HepG2 (cell line): Measurements from ENCODE around the gene PLCD4. TPM values are rescaled to one million over a fixed set of nuclear protein-coding genes. Genes with fewer than 3 reads are reported as not detected.

Experiments used
- FOXM1 ChIP-seq: sonication (generic); formaldehyde crosslinking; IDR thresholded peaks from 2 replicates; pipeline ENCODE4 v1.5.0; 2020; ENCODE audit warnings: missing genetic modification reagents
- HNRNPL ChIP-seq: fragments of 200-400 bp; formaldehyde crosslinking; IDR thresholded peaks from 2 replicates; pipeline ENCODE4 v1.6.1; 2017; ENCODE audit warnings: mild to moderate bottlenecking, low read depth, low read length
- HNRNPLL ChIP-seq: fragments of 200-400 bp; formaldehyde crosslinking; IDR thresholded peaks from 2 replicates; pipeline ENCODE4 v1.6.1; 2017; ENCODE audit warnings: mild to moderate bottlenecking, low read depth, low read length; ENCODE audit not compliant: poor library complexity, severe bottlenecking
- MEIS2 ChIP-seq: sonication (generic); formaldehyde crosslinking; IDR thresholded peaks from 2 replicates; pipeline ENCODE4 v1.9.0; 2021; ENCODE audit warnings: mild to moderate bottlenecking, missing genetic modification reagents
- MXD4 ChIP-seq: IDR thresholded peaks from 2 replicates; pipeline ENCODE4 v1.6.1; 2016; ENCODE audit warnings: mild to moderate bottlenecking, missing biosample characterization, missing genetic modification reagents
- NFE2L2 ChIP-seq: fragments of 150-350 bp; IDR thresholded peaks from 2 replicates; pipeline ENCODE4 v1.6.1; 2014; ENCODE audit warnings: low read length
- NFIC ChIP-seq: IDR thresholded peaks from 2 replicates; pipeline ENCODE4 v1.6.1; 2012; ENCODE audit warnings: mild to moderate bottlenecking, low read length, inconsistent platforms
- THAP11 ChIP-seq: IDR thresholded peaks from 2 replicates; pipeline ENCODE4 v1.6.1; 2016; ENCODE audit warnings: missing biosample characterization, missing genetic modification reagents
- ZNF530 ChIP-seq: sonication (generic); formaldehyde crosslinking; IDR thresholded peaks from 2 replicates; pipeline ENCODE4 v1.5.0; 2020; ENCODE audit warnings: low read depth, mild to moderate bottlenecking, missing genetic modification reagents
- ZNF674 ChIP-seq: sonication (generic); formaldehyde crosslinking; IDR thresholded peaks from 2 replicates; pipeline ENCODE4 v1.5.0; 2020; ENCODE audit warnings: low read depth, mild to moderate bottlenecking, missing genetic modification reagents
- ZNF790 ChIP-seq: sonication (generic); formaldehyde crosslinking; IDR thresholded peaks from 2 replicates; pipeline ENCODE4 v1.8.0; 2022; ENCODE audit warnings: missing genetic modification reagents, mild to moderate bottlenecking, borderline replicate concordance
- ZNF850 ChIP-seq: sonication (generic); formaldehyde crosslinking; conservative IDR thresholded peaks from 2 replicates; pipeline ENCODE4 v1.9.0; 2021; ENCODE audit warnings: mild to moderate bottlenecking, missing genetic modification reagents
- ZSCAN30 ChIP-seq: sonication (generic); formaldehyde crosslinking; IDR thresholded peaks from 2 replicates; pipeline ENCODE4 v1.5.0; 2020; ENCODE audit warnings: mild to moderate bottlenecking, missing genetic modification reagents
- polyA plus RNA-seq, 8 experiments: library from polyadenylated mRNA; depleted of rRNA in 3 of 8; stranded (reverse) in 7 of 8; unstranded in 1 of 8; fragments of >200 nt; fragmentation: Illumina TruSeq in 4 of 8; extraction: Trizol in 4 of 8; gene quantifications; 2 replicates each; pipeline versions ENCODE4 v1.2.1 to v1.2.3, GENCODE V29; 2011 to 2016; ENCODE audit warnings: low read depth in 4 of 8, missing spikeins in 1 of 8, mixed read lengths in 1 of 8; ENCODE audit not compliant: insufficient read depth in 1 of 8
- total RNA-seq, 5 experiments: library from RNA; depleted of rRNA; stranded (reverse); fragments of >200 nt; fragmentation: Illumina TruSeq; extraction: Trizol; gene quantifications; 2 replicates each; pipeline ENCODE4 v1.2.3, GENCODE V29; 2016; ENCODE audit warnings: low read depth in 1 of 5
- TF ChIP-seq, protein P1 (sequence below): sonication (generic); formaldehyde crosslinking; IDR thresholded peaks from 2 replicates; pipeline ENCODE4 v1.4.0; 2020; ENCODE audit warnings: missing genetic modification reagents
- TF ChIP-seq, protein P2 (sequence below): sonication (generic); formaldehyde crosslinking; IDR thresholded peaks from 2 replicates; pipeline ENCODE4 v1.5.0; 2020; ENCODE audit warnings: mild to moderate bottlenecking, missing genetic modification reagents
- TF ChIP-seq, protein P3 (sequence below): sonication (generic); formaldehyde crosslinking; IDR thresholded peaks from 2 replicates; pipeline ENCODE4 v1.4.0; 2020; ENCODE audit warnings: missing genetic modification reagents
- TF ChIP-seq, protein P4 (sequence below), 2 experiments: sonication (generic) in 1 of 2; formaldehyde crosslinking in 1 of 2; IDR thresholded peaks; 2 replicates each; pipeline versions ENCODE4 v1.5.1 to v1.6.1; 2011 to 2020; ENCODE audit warnings: borderline replicate concordance in 1 of 2, low read depth in 1 of 2, low read length in 1 of 2, mild to moderate bottlenecking in 1 of 2, missing genetic modification reagents in 1 of 2, moderate library complexity in 1 of 2
- TF ChIP-seq, protein P5 (sequence below): sonication (generic); formaldehyde crosslinking; IDR thresholded peaks from 2 replicates; pipeline ENCODE4 v1.4.0; 2020; ENCODE audit warnings: missing genetic modification reagents, low read depth, mild to moderate bottlenecking, borderline replicate concordance

PLCD4 gene
- total and polyA plus RNA-seq, 2 of the 13 experiments (the other 11 are each of a cell fraction or from before 2014, with no cell fraction given): 0.26 TPM; not detected in 1

DNA sequence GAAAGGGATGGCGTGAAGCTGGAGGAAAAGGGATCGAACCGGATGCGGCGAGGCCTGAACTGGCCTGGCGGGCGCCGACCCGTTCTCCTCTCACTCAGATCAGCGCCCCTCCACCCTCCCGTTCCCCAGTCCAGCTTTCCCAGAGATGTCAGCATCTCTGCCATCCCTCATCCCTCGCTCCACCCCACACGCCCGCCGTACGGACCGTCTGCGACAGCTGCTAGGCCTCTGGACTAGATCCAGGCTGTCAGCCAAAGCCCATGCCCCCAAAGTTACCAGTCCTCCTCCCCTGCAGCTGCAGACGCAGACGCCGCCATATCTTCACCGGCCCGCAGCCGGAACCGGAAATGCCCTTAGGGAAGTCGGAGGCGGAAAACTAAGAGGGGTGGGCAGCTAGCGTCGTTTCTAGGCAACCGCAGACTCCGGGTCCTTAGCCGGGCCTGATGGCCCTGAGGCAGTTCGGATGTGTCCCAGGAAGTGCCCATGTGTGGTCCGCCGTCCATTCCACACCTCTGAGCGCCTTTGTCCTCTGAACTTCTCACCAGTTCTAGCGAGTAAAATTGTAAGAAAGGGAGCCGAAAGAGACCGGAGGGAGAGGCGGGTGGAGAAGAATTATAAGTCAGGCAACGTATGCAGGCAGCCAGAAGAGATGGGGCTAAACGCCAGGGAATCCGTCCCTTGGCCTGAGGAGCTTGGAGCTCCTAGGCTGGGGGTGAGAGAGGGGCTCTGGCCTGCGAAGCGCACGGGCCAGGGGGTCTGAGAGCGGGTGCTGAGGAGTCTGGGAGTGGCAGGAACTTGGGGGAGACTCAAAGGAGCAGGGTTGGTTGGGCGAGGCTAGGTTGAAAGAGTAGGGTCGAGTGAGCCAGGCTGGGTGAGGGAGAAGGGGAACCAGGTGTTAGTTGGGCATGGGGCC, 64.2 kb downstream of the PLCD4 start, which contains the start of the genes RNF25 and STK36 (continued):
- TF ChIP-seq THAP11 (CRISPR knock-in tag) (peak; percentile 92), NFIC (no peak; the same call in 1 of the 2 replicates), ZNF674 (CRISPR knock-in tag) (no peak), ZNF790 (CRISPR knock-in tag) (no peak; the same call in 1 of the 2 replicates), ZNF850 (CRISPR knock-in tag) (no peak), HNRNPLL (peak; percentile 95), MXD4 (peak; percentile 82), HNRNPL (0 out of 2 replicates have a peak, but pooled peaks have one; percentile 30), NFE2L2 (no peak), ZSCAN30 (CRISPR knock-in tag) (0 out of 2 replicates have a peak, but pooled peaks have one; percentile 37), ZNF530 (no peak), FOXM1 (0 out of 2 replicates have a peak, but pooled peaks have one; percentile 41), MEIS2 (CRISPR knock-in tag) (no peak)
- TF ChIP-seq, protein P1, sequence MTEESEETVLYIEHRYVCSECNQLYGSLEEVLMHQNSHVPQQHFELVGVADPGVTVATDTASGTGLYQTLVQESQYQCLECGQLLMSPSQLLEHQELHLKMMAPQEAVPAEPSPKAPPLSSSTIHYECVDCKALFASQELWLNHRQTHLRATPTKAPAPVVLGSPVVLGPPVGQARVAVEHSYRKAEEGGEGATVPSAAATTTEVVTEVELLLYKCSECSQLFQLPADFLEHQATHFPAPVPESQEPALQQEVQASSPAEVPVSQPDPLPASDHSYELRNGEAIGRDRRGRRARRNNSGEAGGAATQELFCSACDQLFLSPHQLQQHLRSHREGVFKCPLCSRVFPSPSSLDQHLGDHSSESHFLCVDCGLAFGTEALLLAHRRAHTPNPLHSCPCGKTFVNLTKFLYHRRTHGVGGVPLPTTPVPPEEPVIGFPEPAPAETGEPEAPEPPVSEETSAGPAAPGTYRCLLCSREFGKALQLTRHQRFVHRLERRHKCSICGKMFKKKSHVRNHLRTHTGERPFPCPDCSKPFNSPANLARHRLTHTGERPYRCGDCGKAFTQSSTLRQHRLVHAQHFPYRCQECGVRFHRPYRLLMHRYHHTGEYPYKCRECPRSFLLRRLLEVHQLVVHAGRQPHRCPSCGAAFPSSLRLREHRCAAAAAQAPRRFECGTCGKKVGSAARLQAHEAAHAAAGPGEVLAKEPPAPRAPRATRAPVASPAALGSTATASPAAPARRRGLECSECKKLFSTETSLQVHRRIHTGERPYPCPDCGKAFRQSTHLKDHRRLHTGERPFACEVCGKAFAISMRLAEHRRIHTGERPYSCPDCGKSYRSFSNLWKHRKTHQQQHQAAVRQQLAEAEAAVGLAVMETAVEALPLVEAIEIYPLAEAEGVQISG (CRISPR knock-in tag): peak; percentile 99
- TF ChIP-seq, protein P2, sequence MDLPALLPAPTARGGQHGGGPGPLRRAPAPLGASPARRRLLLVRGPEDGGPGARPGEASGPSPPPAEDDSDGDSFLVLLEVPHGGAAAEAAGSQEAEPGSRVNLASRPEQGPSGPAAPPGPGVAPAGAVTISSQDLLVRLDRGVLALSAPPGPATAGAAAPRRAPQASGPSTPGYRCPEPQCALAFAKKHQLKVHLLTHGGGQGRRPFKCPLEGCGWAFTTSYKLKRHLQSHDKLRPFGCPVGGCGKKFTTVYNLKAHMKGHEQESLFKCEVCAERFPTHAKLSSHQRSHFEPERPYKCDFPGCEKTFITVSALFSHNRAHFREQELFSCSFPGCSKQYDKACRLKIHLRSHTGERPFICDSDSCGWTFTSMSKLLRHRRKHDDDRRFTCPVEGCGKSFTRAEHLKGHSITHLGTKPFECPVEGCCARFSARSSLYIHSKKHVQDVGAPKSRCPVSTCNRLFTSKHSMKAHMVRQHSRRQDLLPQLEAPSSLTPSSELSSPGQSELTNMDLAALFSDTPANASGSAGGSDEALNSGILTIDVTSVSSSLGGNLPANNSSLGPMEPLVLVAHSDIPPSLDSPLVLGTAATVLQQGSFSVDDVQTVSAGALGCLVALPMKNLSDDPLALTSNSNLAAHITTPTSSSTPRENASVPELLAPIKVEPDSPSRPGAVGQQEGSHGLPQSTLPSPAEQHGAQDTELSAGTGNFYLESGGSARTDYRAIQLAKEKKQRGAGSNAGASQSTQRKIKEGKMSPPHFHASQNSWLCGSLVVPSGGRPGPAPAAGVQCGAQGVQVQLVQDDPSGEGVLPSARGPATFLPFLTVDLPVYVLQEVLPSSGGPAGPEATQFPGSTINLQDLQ: no peak
- TF ChIP-seq, protein P3, sequence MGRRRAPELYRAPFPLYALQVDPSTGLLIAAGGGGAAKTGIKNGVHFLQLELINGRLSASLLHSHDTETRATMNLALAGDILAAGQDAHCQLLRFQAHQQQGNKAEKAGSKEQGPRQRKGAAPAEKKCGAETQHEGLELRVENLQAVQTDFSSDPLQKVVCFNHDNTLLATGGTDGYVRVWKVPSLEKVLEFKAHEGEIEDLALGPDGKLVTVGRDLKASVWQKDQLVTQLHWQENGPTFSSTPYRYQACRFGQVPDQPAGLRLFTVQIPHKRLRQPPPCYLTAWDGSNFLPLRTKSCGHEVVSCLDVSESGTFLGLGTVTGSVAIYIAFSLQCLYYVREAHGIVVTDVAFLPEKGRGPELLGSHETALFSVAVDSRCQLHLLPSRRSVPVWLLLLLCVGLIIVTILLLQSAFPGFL (CRISPR knock-in tag): no peak
- TF ChIP-seq, protein P4, sequence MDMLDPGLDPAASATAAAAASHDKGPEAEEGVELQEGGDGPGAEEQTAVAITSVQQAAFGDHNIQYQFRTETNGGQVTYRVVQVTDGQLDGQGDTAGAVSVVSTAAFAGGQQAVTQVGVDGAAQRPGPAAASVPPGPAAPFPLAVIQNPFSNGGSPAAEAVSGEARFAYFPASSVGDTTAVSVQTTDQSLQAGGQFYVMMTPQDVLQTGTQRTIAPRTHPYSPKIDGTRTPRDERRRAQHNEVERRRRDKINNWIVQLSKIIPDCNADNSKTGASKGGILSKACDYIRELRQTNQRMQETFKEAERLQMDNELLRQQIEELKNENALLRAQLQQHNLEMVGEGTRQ (IDR thresholded peaks at IDR 0.05; ENCODE audit: low read depth, low read length): no peak
- TF ChIP-seq, protein P4 (CRISPR knock-in tag; IDR thresholded peaks at IDR 0.05; ENCODE audit: borderline replicate concordance): no peak; the same call in 1 of the 2 replicates
- TF ChIP-seq, protein P5, sequence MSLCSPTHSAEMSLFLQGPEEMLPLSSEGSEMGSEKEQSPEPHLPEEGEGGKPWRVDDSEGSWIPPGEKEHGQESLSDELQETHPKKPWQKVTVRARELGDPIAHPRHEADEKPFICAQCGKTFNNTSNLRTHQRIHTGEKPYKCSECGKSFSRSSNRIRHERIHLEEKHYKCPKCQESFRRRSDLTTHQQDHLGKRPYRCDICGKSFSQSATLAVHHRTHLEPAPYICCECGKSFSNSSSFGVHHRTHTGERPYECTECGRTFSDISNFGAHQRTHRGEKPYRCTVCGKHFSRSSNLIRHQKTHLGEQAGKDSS (CRISPR knock-in tag): peak; percentile 66; the same call in 1 of the 2 replicates
